ENCODE results near the gene AGAP1.

AGAP1 gene

GRCh38 chr2:235550378-235550760 is 56.5 kb downstream of the AGAP1 start:
- DNase-seq (ENCODE audit: low read depth), result no peak

DNA sequence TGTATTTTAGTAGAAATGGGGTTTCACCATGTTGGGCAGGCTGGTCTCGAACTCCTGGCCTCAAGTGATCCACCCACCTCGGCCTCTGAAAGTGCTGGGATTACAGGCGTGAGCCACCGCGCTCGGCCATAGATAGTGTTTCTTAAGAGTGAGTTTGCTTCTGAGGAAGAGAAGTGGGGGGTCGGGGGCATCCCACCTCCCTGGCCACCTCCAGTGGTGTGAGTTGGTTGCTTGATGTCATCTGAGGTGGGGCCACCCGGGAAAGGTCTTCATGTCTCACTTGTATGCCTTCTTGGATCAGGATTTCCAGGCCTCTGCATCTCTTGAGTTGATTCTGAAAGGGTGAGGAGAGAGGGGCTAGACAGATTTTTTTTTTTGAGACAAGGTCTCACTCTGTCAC is 57.1 kb downstream of the AGAP1 start:
- DNase-seq (ENCODE audit: low read depth), result no peak

DNA sequence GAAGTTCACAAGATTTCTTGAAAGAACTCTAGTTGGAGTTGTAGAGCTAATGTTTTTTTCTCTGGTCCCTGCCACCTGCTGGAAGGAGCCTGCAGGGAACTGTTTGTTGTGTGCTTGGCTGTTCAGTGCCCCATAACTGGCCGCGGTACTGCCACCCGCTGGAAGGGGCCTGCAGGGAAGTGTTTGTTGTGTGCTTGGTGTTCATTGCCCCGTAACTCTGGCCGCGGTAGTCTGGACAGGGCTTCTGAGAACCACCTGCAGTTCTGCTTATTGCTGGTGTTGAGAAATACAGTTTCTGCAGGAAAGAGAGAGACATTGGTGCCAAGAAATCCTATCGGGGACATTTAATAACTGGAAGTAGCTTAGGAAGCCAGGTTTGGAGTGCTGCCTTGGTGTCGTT is 58.1 kb downstream of the AGAP1 start:
- DNase-seq (ENCODE audit: low read depth), result no peak

GRCh38 chr2:235552671-235553070 is 58.8 kb downstream of the AGAP1 start:
- DNase-seq (ENCODE audit: low read depth), result no peak

- no peak for DNase-seq (ENCODE audit: low read depth)
Observed at GRCh38 chr2:235553291-235553690, 59.4 kb downstream of the AGAP1 start.

DNA sequence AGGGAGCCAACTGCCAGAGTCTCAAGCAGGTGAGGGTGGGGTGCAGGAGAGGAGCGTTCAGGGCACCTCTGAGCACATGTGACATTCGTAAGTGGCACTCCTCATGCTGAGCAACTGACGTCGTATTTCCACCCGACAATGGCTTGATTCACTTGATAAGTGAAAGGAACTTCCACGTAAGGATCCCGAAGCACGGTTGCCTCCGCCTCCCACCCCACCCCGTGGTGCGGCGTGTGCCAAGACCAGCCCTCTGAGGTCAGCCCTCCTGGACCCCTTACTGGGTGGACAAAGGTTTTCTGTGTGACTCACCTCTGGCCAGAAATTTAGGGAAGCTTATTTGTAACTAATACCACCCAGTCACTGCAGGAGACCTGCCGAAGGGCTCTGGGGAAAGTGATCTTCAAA is 59.9 kb downstream of the AGAP1 start:
- no peak for DNase-seq (ENCODE audit: low read depth)

DNA sequence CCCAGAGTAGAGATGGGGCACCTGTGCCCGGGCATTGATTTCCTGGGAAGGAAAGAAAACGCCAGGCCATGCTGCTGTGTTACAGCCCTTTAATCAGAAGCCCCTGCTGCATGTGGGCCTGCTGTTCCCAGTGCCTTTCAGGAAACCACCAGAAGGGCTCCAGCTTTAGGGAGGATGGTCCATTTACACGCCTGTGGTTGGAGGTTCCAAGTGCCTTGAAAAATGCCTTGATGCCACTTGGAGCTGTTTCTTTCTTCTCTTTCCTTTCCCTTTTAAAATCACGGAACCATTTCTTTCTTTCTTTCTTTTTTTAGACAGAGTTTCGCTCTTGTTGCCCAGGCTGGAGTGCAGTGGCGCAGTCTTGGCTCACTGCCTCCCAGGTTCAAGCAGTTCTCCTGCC is 60.5 kb downstream of the AGAP1 start:
- DNase-seq (ENCODE audit: low read depth), result no peak

DNA sequence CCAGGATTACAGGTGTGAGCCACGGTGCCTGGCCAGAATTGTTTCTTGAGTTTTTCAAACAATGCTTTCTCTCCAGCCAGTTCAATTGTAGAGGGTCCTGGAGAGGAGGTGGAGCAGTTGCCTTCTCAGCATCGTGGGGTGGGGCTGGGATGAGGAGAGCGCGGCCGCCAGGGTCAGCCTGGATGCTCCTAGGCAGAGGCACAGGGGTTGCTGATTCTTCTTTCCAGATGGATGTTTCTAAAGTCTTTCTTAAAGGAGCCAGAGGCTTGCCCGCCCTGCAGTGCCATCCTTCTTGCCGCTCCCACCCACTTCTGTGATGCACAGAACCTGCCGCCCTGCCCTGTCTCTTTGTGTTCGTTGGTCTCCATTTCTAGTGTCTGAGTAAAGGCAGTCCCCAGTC is 61.1 kb downstream of the AGAP1 start:
- DNase-seq (ENCODE audit: low read depth), result no peak

DNA sequence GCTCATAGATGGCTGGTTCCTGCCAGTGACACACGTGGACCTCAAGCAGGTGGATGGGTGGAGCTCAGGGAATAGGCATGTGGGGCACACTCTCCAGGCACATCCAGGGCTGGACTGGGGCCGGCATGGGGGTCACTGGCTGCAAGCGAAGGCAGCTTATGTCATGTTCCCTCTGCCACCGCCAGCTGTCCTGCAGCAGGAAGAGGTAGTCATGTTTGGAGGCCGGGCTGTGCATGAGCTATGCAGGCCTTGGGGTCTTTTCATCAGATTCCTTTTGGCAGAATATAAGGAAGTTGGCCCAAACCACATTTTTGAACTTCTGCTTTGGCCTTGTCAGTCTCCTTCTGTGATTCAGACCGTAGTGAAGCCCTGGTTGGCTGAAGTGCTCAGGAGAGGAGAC is 61.5 kb downstream of the AGAP1 start:
- no peak for DNase-seq (ENCODE audit: low read depth)

DNA sequence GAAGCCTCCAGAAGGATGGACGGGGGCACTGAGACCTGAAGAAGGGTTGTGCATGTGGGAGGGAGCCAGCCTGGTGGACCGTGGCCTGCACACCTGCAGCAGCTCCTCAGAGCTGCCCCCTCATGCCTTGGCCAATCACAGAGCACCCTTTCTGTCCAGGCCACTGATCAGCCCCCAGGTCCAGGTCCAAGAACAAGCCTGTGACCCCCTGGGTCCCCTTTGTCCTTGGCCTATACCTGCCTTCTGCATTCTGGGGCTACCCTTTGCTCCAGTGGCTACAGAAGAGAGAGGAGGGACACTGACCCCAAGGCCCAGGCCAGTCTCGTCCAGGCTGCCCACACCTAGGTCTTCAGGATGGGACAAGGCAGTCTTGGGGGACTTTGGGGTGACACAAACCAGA is 62.2 kb downstream of the AGAP1 start:
- DNase-seq (ENCODE audit: low read depth), result no peak

GRCh38 chr2:235556901-235557300 is 63.1 kb downstream of the AGAP1 start:
- DNase-seq (ENCODE audit: low read depth), result no peak

- no peak for DNase-seq (ENCODE audit: low read depth)
Observed at GRCh38 chr2:235557903-235558302, 64.1 kb downstream of the AGAP1 start.

DNA sequence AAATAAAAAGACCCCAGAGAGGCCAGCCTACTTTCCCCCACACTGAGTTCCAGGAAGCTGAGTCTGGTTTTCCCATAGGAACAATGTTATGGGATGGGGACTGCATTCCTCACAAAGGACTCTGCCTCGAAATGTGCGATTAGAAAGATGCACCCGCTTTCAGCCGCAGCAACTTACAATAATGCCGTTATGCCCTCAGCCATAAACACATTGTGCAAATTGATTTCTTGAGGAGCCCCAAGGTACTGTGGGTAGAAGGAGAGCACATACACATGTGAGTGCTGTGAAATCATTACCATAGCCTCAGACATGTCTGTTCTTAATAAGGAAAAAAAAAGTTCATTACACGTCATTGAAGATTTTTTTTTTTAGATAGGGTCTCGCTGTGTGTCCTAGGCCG is 64.7 kb downstream of the AGAP1 start:
- DNase-seq (ENCODE audit: low read depth), result no peak

DNA sequence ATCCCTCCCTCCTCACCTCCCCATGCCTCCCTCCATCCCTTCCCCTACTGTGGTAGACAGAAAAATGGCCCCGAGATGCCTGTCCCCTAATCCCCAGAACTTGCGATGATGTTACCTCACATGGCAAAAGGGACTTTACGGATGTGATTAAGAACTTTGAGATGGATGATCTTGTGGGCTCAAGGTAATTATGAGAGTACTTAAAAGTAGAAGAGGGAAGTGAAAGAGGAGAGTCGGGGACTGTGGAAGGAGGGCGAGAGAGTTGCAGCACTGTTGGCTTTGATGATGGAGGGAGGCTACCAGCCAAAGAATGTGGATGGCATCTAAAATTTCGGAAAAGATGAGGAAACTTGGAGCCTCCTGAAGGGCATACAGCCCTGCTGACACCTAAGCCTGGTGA is 66.5 kb downstream of the AGAP1 start:
- DNase-seq (ENCODE audit: low read depth), result no peak

- no peak for DNase-seq (ENCODE audit: low read depth)
Observed at GRCh38 chr2:235561450-235561849, 67.6 kb downstream of the AGAP1 start.

DNA sequence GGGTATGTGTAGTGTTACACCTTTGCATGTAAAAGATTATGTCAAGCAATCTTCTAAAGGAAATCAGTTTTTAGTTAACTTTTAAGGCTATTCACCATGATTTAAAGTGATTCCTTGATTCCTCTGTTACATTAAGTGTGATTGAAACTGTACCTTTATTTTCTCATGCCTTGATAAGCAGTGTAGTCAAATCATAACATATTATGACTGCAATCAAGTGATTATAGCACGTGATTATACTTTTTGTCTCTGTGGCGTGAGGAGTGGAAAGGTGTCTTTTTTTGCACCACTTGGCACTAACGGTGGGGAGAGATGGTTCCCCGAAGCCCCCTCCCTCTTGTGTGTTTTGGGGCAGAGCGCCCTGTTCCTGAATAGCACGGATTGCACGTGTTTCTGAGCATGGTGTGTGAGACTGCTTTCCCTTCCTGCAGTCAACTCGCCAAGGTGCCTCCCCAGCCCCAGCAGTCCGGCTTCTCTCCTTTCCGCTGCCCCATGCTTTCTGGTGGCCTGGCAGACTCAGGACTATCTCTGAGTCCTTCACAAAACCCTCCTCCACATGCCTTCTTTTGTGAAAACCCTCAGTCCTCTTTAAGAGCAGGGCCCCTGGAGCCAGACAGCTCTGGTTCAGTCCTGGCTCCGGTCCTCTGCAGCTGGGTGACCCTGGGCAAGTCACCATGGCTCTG is 68.4 kb downstream of the AGAP1 start:
- DNase-seq (ENCODE audit: low read depth), result no peak

DNA sequence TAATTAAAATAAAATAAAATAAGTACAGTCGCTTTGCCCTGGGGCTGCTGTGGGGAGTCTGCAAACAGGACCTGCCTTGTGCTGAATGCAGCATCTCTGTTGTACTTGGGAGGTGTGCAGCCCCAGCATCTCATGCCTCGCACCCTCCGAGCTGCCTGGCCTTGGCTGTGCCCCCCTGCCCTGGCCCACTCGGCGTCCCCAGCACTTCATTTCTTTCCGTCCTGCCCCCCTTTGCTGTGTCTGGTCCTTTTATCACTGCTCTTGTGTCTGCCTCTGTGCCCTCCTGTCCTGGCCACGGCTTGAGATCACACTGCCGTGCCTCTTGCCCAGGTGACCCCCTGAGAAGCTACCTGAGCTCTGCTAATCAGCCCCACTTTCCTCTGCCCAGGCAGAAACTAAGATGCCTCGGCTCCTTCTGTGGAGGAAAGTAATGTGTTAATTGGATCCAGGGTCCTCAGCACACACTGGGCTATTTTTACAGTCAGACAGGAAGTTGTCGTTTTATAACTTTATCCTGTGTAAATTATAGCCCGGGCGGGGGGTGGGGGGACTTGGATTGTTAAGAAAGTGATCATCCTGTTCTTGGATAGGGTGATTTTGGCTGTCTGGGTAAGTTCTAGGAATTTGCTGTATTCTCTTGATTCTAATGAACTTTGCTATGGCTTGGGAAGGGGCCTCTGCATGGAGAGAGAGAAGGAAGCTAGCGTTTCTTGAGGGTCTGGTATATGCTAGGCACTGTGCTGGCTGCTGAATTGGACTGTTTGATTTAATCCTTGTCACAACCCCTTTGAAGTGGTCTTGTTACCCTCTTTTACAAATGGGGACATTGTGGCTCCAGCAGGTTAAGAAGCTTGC is 69.4 kb downstream of the AGAP1 start:
- no peak for DNase-seq (ENCODE audit: low read depth)

DNA sequence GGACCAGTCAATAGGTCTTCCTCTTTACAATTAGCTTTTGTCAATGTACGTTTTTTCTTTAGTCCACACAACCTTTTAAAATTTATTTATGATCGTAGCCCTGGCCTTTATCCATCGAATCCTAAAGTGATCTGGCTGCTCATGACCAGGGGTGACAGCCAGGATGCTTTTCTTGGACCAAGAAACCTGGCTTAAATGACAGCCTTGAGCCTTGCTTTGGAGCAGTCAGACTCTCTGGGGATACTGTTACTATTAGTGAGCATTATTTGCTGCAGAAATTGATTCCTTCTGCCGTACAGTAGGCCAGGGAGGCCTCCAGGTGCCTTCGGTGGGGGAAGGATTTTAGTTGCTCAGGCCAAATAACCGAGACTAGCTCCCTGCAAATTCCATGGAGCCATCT is 70.2 kb downstream of the AGAP1 start:
- DNase-seq (ENCODE audit: low read depth), result no peak

- DNase-seq (ENCODE audit: low read depth), result no peak
Observed at GRCh38 chr2:235564884-235565530, 71.2 kb downstream of the AGAP1 start.

GRCh38 chr2:235566415-235566814 is 72.6 kb downstream of the AGAP1 start:
- no peak for DNase-seq (ENCODE audit: low read depth)

DNA sequence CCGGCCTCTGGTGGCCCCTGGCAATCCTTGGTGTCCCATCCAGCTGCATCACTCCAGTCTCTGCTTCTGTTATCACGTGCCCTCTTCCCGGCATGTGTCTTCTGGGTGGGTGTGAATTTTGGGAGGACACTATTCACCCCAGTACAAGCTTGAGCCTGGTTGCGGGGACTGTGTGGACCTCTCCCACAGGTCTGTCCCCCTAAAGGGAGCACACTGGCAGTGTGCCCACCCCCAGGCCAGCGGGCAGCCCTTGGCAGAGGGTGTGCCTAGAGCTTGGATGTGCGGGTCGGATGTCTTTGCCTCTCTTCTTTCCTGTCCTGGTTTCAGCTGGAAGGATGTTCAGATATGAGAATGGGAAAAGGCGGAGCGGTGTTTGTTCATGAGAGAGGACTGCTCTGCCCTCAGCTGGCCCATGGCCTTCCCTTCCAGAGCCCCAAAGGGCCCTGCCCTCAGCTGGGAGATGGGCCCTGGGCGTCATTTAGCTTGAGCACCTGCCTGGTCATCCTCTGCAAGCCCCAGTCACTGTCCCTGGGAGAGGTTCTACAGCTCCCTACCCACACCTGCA is 73.2 kb downstream of the AGAP1 start:
- DNase-seq (ENCODE audit: low read depth), result no peak

DNA sequence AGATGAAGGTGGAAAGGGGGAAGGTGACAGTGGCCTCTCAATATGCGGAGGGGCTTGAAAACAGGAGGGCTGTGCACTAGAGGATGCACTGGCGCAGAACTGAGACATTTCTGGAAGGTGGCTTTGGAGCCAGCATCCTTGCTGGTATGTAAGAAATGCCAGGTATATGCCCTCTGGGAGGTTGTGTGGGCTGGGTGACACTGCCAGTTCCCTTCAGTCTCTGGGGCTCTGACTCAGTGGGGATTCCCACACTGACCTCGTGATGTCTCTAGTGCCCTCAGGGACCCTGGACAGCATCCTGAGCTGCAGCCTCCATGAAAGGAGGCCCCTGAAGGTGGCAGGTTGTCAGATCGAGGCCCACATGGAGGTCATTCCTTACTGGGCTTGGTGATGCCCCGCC is 74.0 kb downstream of the AGAP1 start:
- no peak for DNase-seq (ENCODE audit: low read depth)

- no peak for DNase-seq (ENCODE audit: low read depth)
Observed at GRCh38 chr2:235568431-235568830, 74.6 kb downstream of the AGAP1 start.

Measured in activated T-helper 9 cell treated with anti-CD3 and anti-CD28 coated beads, Interleukin-2, amount 50 U/mL, for 16 hours (primary cell).